GM23338 (cell line): ENCODE data around the gene UBL4A.

ENCODE experiments used
- CREB1 ChIP-seq: fragments of 250-450 bp; sonication (Bioruptor Pico); IDR thresholded peaks from 2 replicates; pipeline ENCODE4 v1.5.0; 2020; ENCODE audit warnings: low read depth, mild to moderate bottlenecking, moderate library complexity
- EZH2 ChIP-seq: fragments of 200-600 bp; sonication (generic); IDR thresholded peaks from one replicate; pipeline ENCODE4 v1.8.0; 2017; ENCODE audit warnings: antibody characterized with exemption, mild to moderate bottlenecking, low read depth; ENCODE audit not compliant: unreplicated experiment
- EZH2phosphoT487 ChIP-seq: fragments of 200-600 bp; sonication (generic); IDR thresholded peaks from one replicate; pipeline ENCODE4 v1.8.1; 2018; ENCODE audit warnings: antibody characterized with exemption; ENCODE audit not compliant: unreplicated experiment
- JUNB ChIP-seq: IDR thresholded peaks from one replicate; pipeline ENCODE4 v1.6.1; 2016; ENCODE audit warnings: antibody characterized with exemption; ENCODE audit not compliant: unreplicated experiment
- NANOG ChIP-seq: IDR thresholded peaks from 2 replicates; pipeline ENCODE4 v1.6.1; 2016; ENCODE audit warnings: antibody characterized with exemption, borderline replicate concordance
- POLR2AphosphoS5 ChIP-seq: IDR thresholded peaks from 2 replicates; pipeline ENCODE4 v1.6.1; 2016; ENCODE audit warnings: antibody characterized with exemption, low read depth
- REST ChIP-seq: IDR thresholded peaks from one replicate; pipeline ENCODE4 v1.6.1; 2018; ENCODE audit warnings: antibody characterized with exemption; ENCODE audit not compliant: unreplicated experiment
- STAT1 ChIP-seq: IDR thresholded peaks from one replicate; pipeline ENCODE4 v1.6.1; 2016; ENCODE audit warnings: antibody characterized with exemption; ENCODE audit not compliant: unreplicated experiment
- ZNF114 ChIP-seq: fragments of 250-450 bp; sonication (Bioruptor Pico); IDR thresholded peaks from 2 replicates; pipeline ENCODE4 v1.5.0; 2020; ENCODE audit warnings: mild to moderate bottlenecking, moderate library complexity
- ZNF331 ChIP-seq: fragments of 250-450 bp; sonication (Bioruptor Pico); IDR thresholded peaks from 2 replicates; pipeline ENCODE4 v1.5.0; 2020; ENCODE audit warnings: low read depth, mild to moderate bottlenecking, moderate library complexity
- TF ChIP-seq, protein P1 (sequence below), 2 experiments: fragments of 200-600 bp in 1 of 2; sonication (generic) in 1 of 2; conservative IDR thresholded peaks; 2 replicates each; pipeline versions ENCODE4 v1.5.1 to v1.6.1; 2016 to 2017; ENCODE audit warnings: antibody characterized with exemption in 2 of 2, low read depth in 2 of 2, mild to moderate bottlenecking in 2 of 2, moderate library complexity in 1 of 2
- TF ChIP-seq, protein P2 (sequence below): fragments of 250-450 bp; sonication (Bioruptor Pico); IDR thresholded peaks from 2 replicates; pipeline ENCODE4 v1.5.0; 2020; ENCODE audit warnings: mild to moderate bottlenecking, moderate library complexity
- TF ChIP-seq, protein P3 (sequence below): IDR thresholded peaks from 2 replicates; pipeline ENCODE4 v1.6.1; 2016; ENCODE audit warnings: antibody characterized with exemption

DNA sequence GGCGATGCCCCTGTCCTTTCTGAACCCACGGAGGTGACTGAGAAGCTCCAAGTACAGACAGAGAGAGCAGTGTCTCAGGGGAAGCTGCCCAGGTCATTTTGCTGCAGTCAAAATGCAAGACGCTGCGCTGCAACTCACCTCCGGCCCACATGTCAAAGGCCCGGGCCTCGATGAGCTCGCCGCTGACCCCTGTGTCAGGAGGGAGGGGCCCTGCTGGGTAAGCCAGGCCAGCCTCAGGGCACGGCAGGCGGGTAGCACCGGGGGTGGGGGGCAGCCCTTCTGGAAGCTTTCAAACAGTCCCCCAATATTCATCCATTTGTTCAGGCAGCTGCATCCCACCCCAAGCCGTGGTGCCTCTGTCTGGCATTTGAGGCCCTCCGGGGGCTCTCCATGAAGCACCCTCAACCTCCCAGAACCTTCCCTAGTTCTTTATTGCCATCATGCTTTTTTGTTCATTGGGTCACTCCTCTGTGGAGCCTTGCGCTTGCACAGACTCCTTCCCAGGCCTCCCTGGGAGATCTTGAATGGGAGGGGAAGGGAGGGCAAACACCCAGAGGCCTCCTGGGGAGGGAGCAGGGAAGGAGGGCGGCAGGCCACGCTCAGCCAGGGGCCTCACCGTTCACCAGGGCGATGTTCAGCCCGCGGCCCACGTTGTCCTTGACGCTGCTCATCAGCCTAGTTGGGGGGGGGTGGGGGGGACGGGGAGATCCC is 21.4 kb upstream of the UBL4A start:
- TF ChIP-seq CREB1 (CRISPR knock-in tag): no peak
- TF ChIP-seq EZH2: no peak
- no peak for TF ChIP-seq EZH2phosphoT487
- TF ChIP-seq, protein P1, sequence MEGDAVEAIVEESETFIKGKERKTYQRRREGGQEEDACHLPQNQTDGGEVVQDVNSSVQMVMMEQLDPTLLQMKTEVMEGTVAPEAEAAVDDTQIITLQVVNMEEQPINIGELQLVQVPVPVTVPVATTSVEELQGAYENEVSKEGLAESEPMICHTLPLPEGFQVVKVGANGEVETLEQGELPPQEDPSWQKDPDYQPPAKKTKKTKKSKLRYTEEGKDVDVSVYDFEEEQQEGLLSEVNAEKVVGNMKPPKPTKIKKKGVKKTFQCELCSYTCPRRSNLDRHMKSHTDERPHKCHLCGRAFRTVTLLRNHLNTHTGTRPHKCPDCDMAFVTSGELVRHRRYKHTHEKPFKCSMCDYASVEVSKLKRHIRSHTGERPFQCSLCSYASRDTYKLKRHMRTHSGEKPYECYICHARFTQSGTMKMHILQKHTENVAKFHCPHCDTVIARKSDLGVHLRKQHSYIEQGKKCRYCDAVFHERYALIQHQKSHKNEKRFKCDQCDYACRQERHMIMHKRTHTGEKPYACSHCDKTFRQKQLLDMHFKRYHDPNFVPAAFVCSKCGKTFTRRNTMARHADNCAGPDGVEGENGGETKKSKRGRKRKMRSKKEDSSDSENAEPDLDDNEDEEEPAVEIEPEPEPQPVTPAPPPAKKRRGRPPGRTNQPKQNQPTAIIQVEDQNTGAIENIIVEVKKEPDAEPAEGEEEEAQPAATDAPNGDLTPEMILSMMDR (conservative IDR thresholded peaks at IDR 0.05; ENCODE audit: low read depth in 2 of 2): no peak
- TF ChIP-seq ZNF114 (CRISPR knock-in tag): no peak
- TF ChIP-seq POLR2AphosphoS5: no peak
- TF ChIP-seq REST: no peak
- TF ChIP-seq ZNF331 (CRISPR knock-in tag): no peak
- TF ChIP-seq JUNB: no peak
- TF ChIP-seq, protein P2, sequence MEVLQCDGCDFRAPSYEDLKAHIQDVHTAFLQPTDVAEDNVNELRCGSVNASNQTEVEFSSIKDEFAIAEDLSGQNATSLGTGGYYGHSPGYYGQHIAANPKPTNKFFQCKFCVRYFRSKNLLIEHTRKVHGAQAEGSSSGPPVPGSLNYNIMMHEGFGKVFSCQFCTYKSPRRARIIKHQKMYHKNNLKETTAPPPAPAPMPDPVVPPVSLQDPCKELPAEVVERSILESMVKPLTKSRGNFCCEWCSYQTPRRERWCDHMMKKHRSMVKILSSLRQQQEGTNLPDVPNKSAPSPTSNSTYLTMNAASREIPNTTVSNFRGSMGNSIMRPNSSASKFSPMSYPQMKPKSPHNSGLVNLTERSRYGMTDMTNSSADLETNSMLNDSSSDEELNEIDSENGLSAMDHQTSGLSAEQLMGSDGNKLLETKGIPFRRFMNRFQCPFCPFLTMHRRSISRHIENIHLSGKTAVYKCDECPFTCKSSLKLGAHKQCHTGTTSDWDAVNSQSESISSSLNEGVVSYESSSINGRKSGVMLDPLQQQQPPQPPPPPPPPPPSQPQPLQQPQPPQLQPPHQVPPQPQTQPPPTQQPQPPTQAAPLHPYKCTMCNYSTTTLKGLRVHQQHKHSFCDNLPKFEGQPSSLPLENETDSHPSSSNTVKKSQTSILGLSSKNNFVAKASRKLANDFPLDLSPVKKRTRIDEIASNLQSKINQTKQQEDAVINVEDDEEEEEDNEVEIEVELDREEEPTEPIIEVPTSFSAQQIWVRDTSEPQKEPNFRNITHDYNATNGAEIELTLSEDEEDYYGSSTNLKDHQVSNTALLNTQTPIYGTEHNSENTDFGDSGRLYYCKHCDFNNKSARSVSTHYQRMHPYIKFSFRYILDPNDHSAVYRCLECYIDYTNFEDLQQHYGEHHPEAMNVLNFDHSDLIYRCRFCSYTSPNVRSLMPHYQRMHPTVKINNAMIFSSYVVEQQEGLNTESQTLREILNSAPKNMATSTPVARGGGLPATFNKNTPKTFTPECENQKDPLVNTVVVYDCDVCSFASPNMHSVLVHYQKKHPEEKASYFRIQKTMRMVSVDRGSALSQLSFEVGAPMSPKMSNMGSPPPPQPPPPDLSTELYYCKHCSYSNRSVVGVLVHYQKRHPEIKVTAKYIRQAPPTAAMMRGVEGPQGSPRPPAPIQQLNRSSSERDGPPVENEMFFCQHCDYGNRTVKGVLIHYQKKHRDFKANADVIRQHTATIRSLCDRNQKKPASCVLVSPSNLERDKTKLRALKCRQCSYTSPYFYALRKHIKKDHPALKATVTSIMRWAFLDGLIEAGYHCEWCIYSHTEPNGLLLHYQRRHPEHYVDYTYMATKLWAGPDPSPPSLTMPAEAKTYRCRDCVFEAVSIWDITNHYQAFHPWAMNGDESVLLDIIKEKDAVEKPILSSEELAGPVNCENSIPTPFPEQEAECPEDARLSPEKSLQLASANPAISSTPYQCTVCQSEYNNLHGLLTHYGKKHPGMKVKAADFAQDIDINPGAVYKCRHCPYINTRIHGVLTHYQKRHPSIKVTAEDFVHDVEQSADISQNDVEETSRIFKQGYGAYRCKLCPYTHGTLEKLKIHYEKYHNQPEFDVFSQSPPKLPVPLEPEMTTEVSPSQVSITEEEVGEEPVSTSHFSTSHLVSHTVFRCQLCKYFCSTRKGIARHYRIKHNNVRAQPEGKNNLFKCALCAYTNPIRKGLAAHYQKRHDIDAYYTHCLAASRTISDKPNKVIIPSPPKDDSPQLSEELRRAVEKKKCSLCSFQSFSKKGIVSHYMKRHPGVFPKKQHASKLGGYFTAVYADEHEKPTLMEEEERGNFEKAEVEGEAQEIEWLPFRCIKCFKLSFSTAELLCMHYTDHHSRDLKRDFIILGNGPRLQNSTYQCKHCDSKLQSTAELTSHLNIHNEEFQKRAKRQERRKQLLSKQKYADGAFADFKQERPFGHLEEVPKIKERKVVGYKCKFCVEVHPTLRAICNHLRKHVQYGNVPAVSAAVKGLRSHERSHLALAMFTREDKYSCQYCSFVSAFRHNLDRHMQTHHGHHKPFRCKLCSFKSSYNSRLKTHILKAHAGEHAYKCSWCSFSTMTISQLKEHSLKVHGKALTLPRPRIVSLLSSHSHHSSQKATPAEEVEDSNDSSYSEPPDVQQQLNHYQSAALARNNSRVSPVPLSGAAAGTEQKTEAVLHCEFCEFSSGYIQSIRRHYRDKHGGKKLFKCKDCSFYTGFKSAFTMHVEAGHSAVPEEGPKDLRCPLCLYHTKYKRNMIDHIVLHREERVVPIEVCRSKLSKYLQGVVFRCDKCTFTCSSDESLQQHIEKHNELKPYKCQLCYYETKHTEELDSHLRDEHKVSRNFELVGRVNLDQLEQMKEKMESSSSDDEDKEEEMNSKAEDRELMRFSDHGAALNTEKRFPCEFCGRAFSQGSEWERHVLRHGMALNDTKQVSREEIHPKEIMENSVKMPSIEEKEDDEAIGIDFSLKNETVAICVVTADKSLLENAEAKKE (CRISPR knock-in tag): no peak
- no peak for TF ChIP-seq NANOG
- TF ChIP-seq, protein P3, sequence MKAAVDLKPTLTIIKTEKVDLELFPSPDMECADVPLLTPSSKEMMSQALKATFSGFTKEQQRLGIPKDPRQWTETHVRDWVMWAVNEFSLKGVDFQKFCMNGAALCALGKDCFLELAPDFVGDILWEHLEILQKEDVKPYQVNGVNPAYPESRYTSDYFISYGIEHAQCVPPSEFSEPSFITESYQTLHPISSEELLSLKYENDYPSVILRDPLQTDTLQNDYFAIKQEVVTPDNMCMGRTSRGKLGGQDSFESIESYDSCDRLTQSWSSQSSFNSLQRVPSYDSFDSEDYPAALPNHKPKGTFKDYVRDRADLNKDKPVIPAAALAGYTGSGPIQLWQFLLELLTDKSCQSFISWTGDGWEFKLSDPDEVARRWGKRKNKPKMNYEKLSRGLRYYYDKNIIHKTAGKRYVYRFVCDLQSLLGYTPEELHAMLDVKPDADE: no peak
- TF ChIP-seq STAT1: no peak
